ENCODE results near the gene PIH1D1. TPM values are rescaled to one million over a fixed set of nuclear protein-coding genes. Genes with fewer than 3 reads are reported as not detected.

PIH1D1 gene
- total RNA-seq, 1 donor from 2014 or later = 133 TPM

GRCh38 chr19:49414256-49414655, 37.4 kb downstream of the PIH1D1 start:
- no peak for DNase-seq (ENCODE audit: low spot score)
- TF ChIP-seq EZH2phosphoT487 (IDR thresholded peaks at IDR 0.05) (no peak), EZH2 (IDR thresholded peaks at IDR 0.05) (no peak), CTCF (IDR thresholded peaks at IDR 0.05) (no peak)
- Histone ChIP-seq H3K9me3 (ENCODE audit: low read depth) (no peaks in the 10 kb centered on the region), H3K9ac (no peak overlapping the region), H2AFZ (replicated peaks) (no peak overlapping the region), H3K36me3 (no peaks in the 10 kb centered on the region), H3K4me3 (no peak overlapping the region), H3K4me2 (no peak overlapping the region), H4K20me1 (ENCODE audit: low read depth) (no peaks in the 10 kb centered on the region), H3K4me1 (peaks cover 40% of the 10 kb centered on the region), H3K27ac (no peak overlapping the region), H3K79me2 (ENCODE audit: low read depth) (no peaks in the 10 kb centered on the region), H3F3A (ENCODE audit: low read depth) (peaks cover 4% of the 10 kb centered on the region), H3K27me3 (peaks cover 8% of the 10 kb centered on the region)
- H3K36me3 Mint-ChIP-seq = no peaks in the 10 kb centered on the region
- H3K27ac Mint-ChIP-seq = no peak overlapping the region
- no peak overlapping the region for H3K4me3 Mint-ChIP-seq
- peaks cover 23% of the 10 kb centered on the region for H3K4me1 Mint-ChIP-seq
- H3K9me3 Mint-ChIP-seq = peaks cover 2% of the 10 kb centered on the region
- H3K27me3 Mint-ChIP-seq (ENCODE audit: insufficient read depth, low read depth) = peaks cover 33% of the 10 kb centered on the region

GRCh38 chr19:49413348-49413747, 38.3 kb downstream of the PIH1D1 start:
- Histone ChIP-seq H3K9ac (no peak overlapping the region), H3K4me2 (peak overlapping the region; percentile 45), H3K36me3 (no peaks in the 10 kb centered on the region), H3F3A (ENCODE audit: low read depth) (peaks cover 4% of the 10 kb centered on the region), H2AFZ (replicated peaks) (no peak overlapping the region), H3K79me2 (ENCODE audit: low read depth) (no peaks in the 10 kb centered on the region), H3K27me3 (no peaks in the 10 kb centered on the region), H4K20me1 (ENCODE audit: low read depth) (no peaks in the 10 kb centered on the region), H3K27ac (no peak overlapping the region), H3K4me1 (peaks cover 40% of the 10 kb centered on the region), H3K9me3 (ENCODE audit: low read depth) (no peaks in the 10 kb centered on the region), H3K4me3 (no peak overlapping the region)
- Mint-ChIP-seq H3K27me3 (ENCODE audit: insufficient read depth, low read depth) (peaks cover 25% of the 10 kb centered on the region), H3K27ac (peak overlapping the region; percentile 74), H3K9me3 (peaks cover 2% of the 10 kb centered on the region), H3K4me1 (peaks cover 29% of the 10 kb centered on the region), H3K4me3 (peak overlapping the region; percentile 11), H3K36me3 (no peaks in the 10 kb centered on the region)
- no peak for TF ChIP-seq EZH2 (IDR thresholded peaks at IDR 0.05)
- peak; percentile 68 for DNase-seq (ENCODE audit: low spot score)

GRCh38 chr19:49411681-49412326, 39.8 kb downstream of the PIH1D1 start:
- TF ChIP-seq CTCF (IDR thresholded peaks at IDR 0.05) (no peak), EZH2phosphoT487 (IDR thresholded peaks at IDR 0.05) (no peak), EZH2 (IDR thresholded peaks at IDR 0.05) (no peak)
- no peaks in the 10 kb centered on the region for H4K20me1 ChIP-seq (ENCODE audit: low read depth)
- Mint-ChIP-seq H3K27me3 (ENCODE audit: insufficient read depth, low read depth) (peaks cover 20% of the 10 kb centered on the region), H3K4me3 (no peak overlapping the region), H3K4me1 (peaks cover 27% of the 10 kb centered on the region), H3K36me3 (no peaks in the 10 kb centered on the region), H3K27ac (no peak overlapping the region), H3K9me3 (no peaks in the 10 kb centered on the region)
- no peaks in the 10 kb centered on the region for H3K79me2 ChIP-seq (ENCODE audit: low read depth)
- H3K27ac ChIP-seq = no peak overlapping the region
- no peaks in the 10 kb centered on the region for H3K9me3 ChIP-seq (ENCODE audit: low read depth)
- no peak overlapping the region for H3K9ac ChIP-seq
- no peaks in the 10 kb centered on the region for H3K27me3 ChIP-seq
- H3K36me3 ChIP-seq = no peaks in the 10 kb centered on the region
- H3F3A ChIP-seq (ENCODE audit: low read depth) = peaks cover 4% of the 10 kb centered on the region
- DNase-seq (ENCODE audit: low spot score) = no peak
- H3K4me1 ChIP-seq = peaks cover 31% of the 10 kb centered on the region
- no peak overlapping the region for H2AFZ ChIP-seq (replicated peaks)
- no peak overlapping the region for H3K4me2 ChIP-seq
- H3K4me3 ChIP-seq = no peak overlapping the region

- H3K79me2 ChIP-seq (ENCODE audit: low read depth) = no peaks in the 10 kb centered on the region
- Mint-ChIP-seq H3K27ac (no peak overlapping the region), H3K27me3 (ENCODE audit: insufficient read depth, low read depth) (peaks cover 12% of the 10 kb centered on the region), H3K9me3 (no peaks in the 10 kb centered on the region), H3K4me1 (peaks cover 24% of the 10 kb centered on the region), H3K36me3 (no peaks in the 10 kb centered on the region), H3K4me3 (no peak overlapping the region)
- H3K27ac ChIP-seq = no peak overlapping the region
- H3K4me2 ChIP-seq = no peak overlapping the region
- no peak overlapping the region for H3K4me3 ChIP-seq
- H3K27me3 ChIP-seq = no peaks in the 10 kb centered on the region
- peaks cover 6% of the 10 kb centered on the region for H3F3A ChIP-seq (ENCODE audit: low read depth)
- peaks cover 22% of the 10 kb centered on the region for H3K4me1 ChIP-seq
- no peak overlapping the region for H3K9ac ChIP-seq
- no peaks in the 10 kb centered on the region for H3K9me3 ChIP-seq (ENCODE audit: low read depth)
- no peak for DNase-seq (ENCODE audit: low spot score)
- TF ChIP-seq EZH2phosphoT487 (IDR thresholded peaks at IDR 0.05) (no peak), CTCF (IDR thresholded peaks at IDR 0.05) (no peak), EZH2 (IDR thresholded peaks at IDR 0.05) (no peak)
- no peak overlapping the region for H2AFZ ChIP-seq (replicated peaks)
- H3K36me3 ChIP-seq = no peaks in the 10 kb centered on the region
- no peaks in the 10 kb centered on the region for H4K20me1 ChIP-seq (ENCODE audit: low read depth)
Observed at GRCh38 chr19:49409441-49410029, 42.1 kb downstream of the PIH1D1 start.
